ENCODE data around the gene IPO4.
"Not testable (repeated sequence)": the region's sequence is repeated elsewhere in the genome, so short reads cannot be mapped to it uniquely, and the experiment has no call there.

The IPO4 gene

GRCh38 chr14:24215495-24216344 is 27.1 kb upstream of the IPO4 start, which contains the start of gene MDP1:
Gene MDP1 (minus strand): TSS chr14:24216066. CDS start chr14:24215955, 111 bp downstream.
- DNase-seq (ENCODE audit: low spot score): peak; percentile 91

GRCh38 chr14:24213866-24214662 is 25.4 kb upstream of the IPO4 start:
- no peak for DNase-seq (ENCODE audit: low spot score)

- DNase-seq (ENCODE audit: low spot score): peak; percentile 95
Observed at GRCh38 chr14:24212924-24213865, 24.6 kb upstream of the IPO4 start, which contains the start of gene CHMP4A. Gene CHMP4A (minus strand): TSS chr14:24213488. CDS start chr14:24213439, 49 bp downstream.

- no peak for DNase-seq (ENCODE audit: low spot score)
Observed at GRCh38 chr14:24211311-24211710, 22.7 kb upstream of the IPO4 start.

- DNase-seq (ENCODE audit: low spot score): no peak
Observed at GRCh38 chr14:24207625-24208024, 19.0 kb upstream of the IPO4 start.

GRCh38 chr14:24207104-24207551 is 18.5 kb upstream of the IPO4 start:
- DNase-seq (ENCODE audit: low spot score): no peak

GRCh38 chr14:24206260-24207103 is 17.9 kb upstream of the IPO4 start:
- DNase-seq (ENCODE audit: low spot score): no peak

GRCh38 chr14:24204163-24205146 is 15.8 kb upstream of the IPO4 start:
- no peak for DNase-seq (ENCODE audit: low spot score)

- DNase-seq (ENCODE audit: low spot score): not testable (repeated sequence)
Observed at GRCh38 chr14:24203249-24203886, 14.8 kb upstream of the IPO4 start.

- DNase-seq (ENCODE audit: low spot score): not testable (repeated sequence)
Observed at GRCh38 chr14:24202538-24202937, 13.9 kb upstream of the IPO4 start.

- DNase-seq (ENCODE audit: low spot score): no peak
Observed at GRCh38 chr14:24198814-24199524, 10.4 kb upstream of the IPO4 start.

GRCh38 chr14:24197056-24197450 is 8.4 kb upstream of the IPO4 start:
- no peak for DNase-seq (ENCODE audit: low spot score)

GRCh38 chr14:24196071-24197055 is 7.7 kb upstream of the IPO4 start:
- no peak for DNase-seq (ENCODE audit: low spot score)

- DNase-seq (ENCODE audit: low spot score): peak; percentile 95
Observed at GRCh38 chr14:24195186-24196070, 6.8 kb upstream of the IPO4 start, which contains the start of gene TM9SF1. Gene TM9SF1 (minus strand): TSS chr14:24195441. CDS start chr14:24195019, 422 bp downstream.

- no peak for DNase-seq (ENCODE audit: low spot score)
Observed at GRCh38 chr14:24194873-24195185, 6.2 kb upstream of the IPO4 start.
